Glutamatergic neuron (in vitro differentiated cells): ENCODE measurements around the gene C4orf51. TPM values are rescaled to one million over a fixed set of nuclear protein-coding genes. Genes with fewer than 3 reads are reported as not detected.

Experiments used
- DNase-seq: peaks from one replicate; pipeline ENCODE4 v3.0.0; 2022
- H3K27ac Mint-ChIP-seq: one replicate; pipeline ENCODE4 v1.8.0; 2020; ENCODE audit warnings: mild to moderate bottlenecking, mixed read lengths, inconsistent platforms; ENCODE audit not compliant: unreplicated experiment
- H3K27me3 Mint-ChIP-seq: one replicate; pipeline ENCODE4 v1.8.0; 2020; ENCODE audit warnings: mild to moderate bottlenecking, moderate library complexity, mixed read lengths, inconsistent platforms; ENCODE audit not compliant: unreplicated experiment
- H3K36me3 Mint-ChIP-seq: one replicate; pipeline ENCODE4 v1.8.0; 2020; ENCODE audit warnings: mild to moderate bottlenecking, mixed read lengths, inconsistent platforms; ENCODE audit not compliant: unreplicated experiment
- H3K4me1 Mint-ChIP-seq: one replicate; pipeline ENCODE4 v1.8.0; 2020; ENCODE audit warnings: mild to moderate bottlenecking, low read depth, mixed read lengths, inconsistent platforms; ENCODE audit not compliant: unreplicated experiment
- H3K4me3 Mint-ChIP-seq: one replicate; pipeline ENCODE4 v1.8.0; 2020; ENCODE audit warnings: mild to moderate bottlenecking, mixed read lengths, inconsistent platforms; ENCODE audit not compliant: unreplicated experiment
- H3K9me3 Mint-ChIP-seq: one replicate; pipeline ENCODE4 v1.8.0; 2020; ENCODE audit warnings: mild to moderate bottlenecking, moderate library complexity, mixed read lengths, inconsistent platforms; ENCODE audit not compliant: unreplicated experiment
- CTCF ChIP-seq: fragments of 200-600 bp; sonication (generic); IDR thresholded peaks from one replicate; pipeline ENCODE4 v1.5.0; 2021; ENCODE audit not compliant: partially characterized antibody, unreplicated experiment
- total RNA-seq: library from RNA; stranded (reverse); fragmentation: NEBNext Ultra II Directional; extraction: Animal tissue kit (Norgen Biotek cat#: 25700); gene quantifications from one replicate; pipeline ENCODE4 v1.2.1, GENCODE V29; 2021; ENCODE audit not compliant: unreplicated experiment

C4orf51 gene
- total RNA-seq, 1 donor from 2014 or later: not detected

GRCh38 chr4:145757188-145757587, 77.2 kb downstream of the C4orf51 start:
- Mint-ChIP-seq H3K9me3 (peaks cover 2% of the 10 kb centered on the region), H3K4me1 (no peaks in the 10 kb centered on the region), H3K27me3 (peaks cover 8% of the 10 kb centered on the region), H3K4me3 (no peak overlapping the region), H3K36me3 (no peaks in the 10 kb centered on the region), H3K27ac (no peak overlapping the region)
- TF ChIP-seq CTCF: no peak
- DNase-seq: no peak

- H3K27me3 Mint-ChIP-seq: peaks cover 9% of the 10 kb centered on the region
- no peak overlapping the region for H3K4me3 Mint-ChIP-seq
- H3K4me1 Mint-ChIP-seq: peaks cover 1% of the 10 kb centered on the region
- H3K9me3 Mint-ChIP-seq: peaks cover 5% of the 10 kb centered on the region
- H3K27ac Mint-ChIP-seq: no peak overlapping the region
- no peak for TF ChIP-seq CTCF
- peaks cover 10% of the 10 kb centered on the region for H3K36me3 Mint-ChIP-seq
- no peak for DNase-seq
These were observed 80.2 kb downstream of the C4orf51 start for GRCh38 chr4:145760176-145760575.

GRCh38 chr4:145760961-145761929, 81.3 kb downstream of the C4orf51 start:
- no peak for TF ChIP-seq CTCF
- H3K9me3 Mint-ChIP-seq: peaks cover 8% of the 10 kb centered on the region
- H3K36me3 Mint-ChIP-seq: peaks cover 17% of the 10 kb centered on the region
- no peak for DNase-seq
- no peak overlapping the region for H3K27ac Mint-ChIP-seq
- peaks cover 1% of the 10 kb centered on the region for H3K4me1 Mint-ChIP-seq
- peaks cover 9% of the 10 kb centered on the region for H3K27me3 Mint-ChIP-seq
- no peak overlapping the region for H3K4me3 Mint-ChIP-seq

GRCh38 chr4:145762719-145763118, 82.8 kb downstream of the C4orf51 start:
- Mint-ChIP-seq H3K36me3 (peaks cover 25% of the 10 kb centered on the region), H3K9me3 (peaks cover 10% of the 10 kb centered on the region), H3K27me3 (peaks cover 9% of the 10 kb centered on the region), H3K4me1 (peaks cover 1% of the 10 kb centered on the region), H3K27ac (no peak overlapping the region), H3K4me3 (no peak overlapping the region)
- DNase-seq: no peak
- TF ChIP-seq CTCF: no peak

- no peak for DNase-seq
- peaks cover 10% of the 10 kb centered on the region for H3K9me3 Mint-ChIP-seq
- H3K36me3 Mint-ChIP-seq: peaks cover 26% of the 10 kb centered on the region
- H3K27ac Mint-ChIP-seq: peak overlapping the region; percentile 9
- no peak overlapping the region for H3K4me3 Mint-ChIP-seq
- H3K4me1 Mint-ChIP-seq: peaks cover 1% of the 10 kb centered on the region
- no peak for TF ChIP-seq CTCF
- H3K27me3 Mint-ChIP-seq: peaks cover 9% of the 10 kb centered on the region
These were observed 83.5 kb downstream of the C4orf51 start for GRCh38 chr4:145763399-145763798.
